HG02840 (cell line): ENCODE measurements around the gene FAAP100.

ENCODE experiments used
- ATAC-seq: cut with Tn5 transposase; IDR thresholded peaks from one replicate; pipeline ENCODE4 v1.9.1; 2021; ENCODE audit warnings: mild to moderate bottlenecking, moderate library complexity, moderate number of reproducible peaks; ENCODE audit not compliant: unreplicated experiment, low FRiP score

FAAP100 gene

GRCh38 chr17:81577278-81578000, 25.3 kb upstream of the FAAP100 start:
- no peak for ATAC-seq

GRCh38 chr17:81576621-81577277, 24.6 kb upstream of the FAAP100 start:
- ATAC-seq: no peak

GRCh38 chr17:81575836-81576235, 23.7 kb upstream of the FAAP100 start:
- no peak for ATAC-seq

DNA sequence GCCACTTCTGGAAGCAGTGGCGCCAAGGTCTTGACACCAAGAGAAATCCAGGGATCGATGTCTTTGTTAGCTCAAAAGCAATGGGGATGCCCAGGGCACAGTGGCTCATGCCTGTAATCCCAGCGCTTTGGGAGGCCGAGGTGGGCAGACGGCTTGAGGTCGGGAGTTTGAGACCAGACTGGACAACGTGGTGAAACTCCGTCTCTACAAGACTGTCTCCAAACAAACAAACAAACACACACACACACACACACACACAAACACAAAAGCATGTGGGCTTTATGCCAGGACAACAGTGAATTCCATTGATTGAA, 22.4 kb upstream of the FAAP100 start:
- ATAC-seq: no peak

- no peak for ATAC-seq
These were observed 21.9 kb upstream of the FAAP100 start for GRCh38 chr17:81573794-81574642.

DNA sequence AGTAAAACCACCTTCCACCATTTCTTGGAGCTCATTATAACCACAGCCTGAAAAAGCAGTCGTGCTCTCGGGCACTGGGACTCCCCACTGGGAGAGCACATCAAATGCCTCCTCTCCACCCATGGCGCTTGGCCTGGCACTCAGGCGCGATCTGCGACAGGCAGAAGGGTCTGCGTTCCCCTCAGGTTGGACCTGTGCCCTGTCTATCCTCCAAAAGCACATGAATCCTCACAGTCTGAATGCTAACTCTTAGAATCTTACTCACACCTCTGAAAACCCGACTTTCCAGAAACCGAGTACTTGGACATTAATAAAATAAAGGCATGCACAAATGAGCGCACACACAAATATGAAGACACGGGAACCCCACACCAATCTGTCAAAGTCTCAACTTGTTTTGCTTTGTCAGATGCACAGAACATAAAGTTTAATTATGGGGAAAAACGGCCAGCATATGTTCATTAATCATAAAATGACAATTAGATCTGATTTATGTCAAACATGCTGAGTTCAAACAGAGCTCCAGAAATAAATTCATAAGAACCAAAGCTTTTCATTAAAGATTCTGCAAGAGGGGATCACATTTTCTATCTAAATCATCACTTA, 20.5 kb upstream of the FAAP100 start:
- no peak for ATAC-seq

DNA sequence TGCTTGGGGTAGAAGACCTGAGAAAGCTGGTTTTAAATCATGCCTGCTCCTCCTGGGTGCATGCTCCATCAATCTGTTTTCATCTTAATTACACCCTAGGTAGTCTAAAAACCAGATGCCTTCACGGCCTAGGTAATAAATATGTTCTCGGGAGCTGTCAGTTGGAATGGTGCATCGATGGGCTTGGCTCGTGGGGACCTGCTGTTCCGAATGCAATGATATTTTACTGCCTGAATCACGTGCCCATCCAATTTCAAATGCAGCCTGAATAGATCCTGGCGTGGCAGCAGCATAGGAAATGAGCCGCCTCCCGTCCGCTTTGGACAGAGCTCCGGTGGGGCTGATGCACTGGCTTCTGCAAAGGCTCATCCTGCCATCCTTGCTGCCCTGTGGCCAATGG, 18.8 kb upstream of the FAAP100 start:
- no peak for ATAC-seq

DNA sequence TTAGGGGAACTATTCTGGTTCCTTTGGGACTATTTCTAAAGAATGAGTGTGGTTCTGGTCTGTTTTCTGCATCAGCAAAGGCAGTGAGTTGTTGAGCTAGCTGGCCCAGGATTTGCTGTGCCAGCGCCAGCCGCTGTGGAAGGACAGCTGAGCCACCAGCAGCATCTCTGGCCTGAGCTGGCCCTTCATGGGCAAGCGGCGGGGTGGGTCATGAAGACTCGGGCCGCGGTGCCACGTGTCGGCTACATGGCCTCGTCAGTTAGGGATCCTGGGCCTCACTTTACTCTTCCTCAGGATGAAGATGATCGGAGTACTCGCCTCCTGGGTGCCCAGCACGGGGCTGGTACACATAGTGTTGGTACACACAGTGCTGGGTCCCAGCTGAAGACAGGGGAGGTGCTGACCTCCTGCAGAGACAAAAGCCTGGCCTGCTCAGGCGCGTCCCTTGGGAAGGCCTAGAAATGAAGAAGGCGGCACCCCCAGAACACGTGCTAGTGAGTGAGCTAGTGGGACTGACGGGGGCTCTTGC, 17.9 kb upstream of the FAAP100 start:
- ATAC-seq: no peak

DNA sequence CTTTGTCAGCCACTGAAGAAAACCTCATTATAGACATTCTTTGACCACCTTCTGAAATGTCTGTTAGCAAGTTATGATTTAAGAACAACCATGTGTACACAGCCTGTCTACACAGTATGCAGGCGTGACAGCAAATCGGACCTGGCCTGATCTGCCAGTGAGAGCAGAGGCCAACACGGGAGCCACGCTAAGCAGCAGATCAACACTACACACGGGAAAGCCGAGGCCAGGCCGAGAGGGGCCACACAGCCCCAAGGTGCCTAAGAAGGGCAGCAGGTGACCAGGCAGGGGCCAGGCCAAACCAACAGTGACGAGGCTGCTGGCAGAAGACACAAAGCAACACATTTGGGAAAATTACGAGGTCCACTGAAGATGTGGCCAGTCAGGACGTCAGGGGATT, 16.3 kb upstream of the FAAP100 start:
- no peak for ATAC-seq

DNA sequence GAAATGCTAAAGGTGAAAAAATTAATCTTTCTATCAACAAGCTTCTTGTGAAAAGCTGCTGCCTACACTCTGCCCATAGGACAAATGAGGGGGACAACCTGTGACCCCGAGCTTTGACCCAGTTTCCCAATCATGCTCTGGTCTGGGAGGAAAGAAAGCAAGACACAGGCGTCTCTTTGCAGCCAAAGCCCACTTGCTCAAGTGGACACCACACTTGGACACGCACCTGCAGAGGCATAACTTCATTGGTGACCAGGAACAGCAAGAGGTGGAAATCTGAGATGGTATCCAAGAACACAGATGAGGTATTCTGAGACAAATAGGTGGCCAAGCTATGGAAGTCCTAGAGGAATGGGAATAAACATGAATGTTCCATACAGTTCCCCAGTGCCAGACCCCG, 15.0 kb upstream of the FAAP100 start:
- no peak for ATAC-seq

DNA sequence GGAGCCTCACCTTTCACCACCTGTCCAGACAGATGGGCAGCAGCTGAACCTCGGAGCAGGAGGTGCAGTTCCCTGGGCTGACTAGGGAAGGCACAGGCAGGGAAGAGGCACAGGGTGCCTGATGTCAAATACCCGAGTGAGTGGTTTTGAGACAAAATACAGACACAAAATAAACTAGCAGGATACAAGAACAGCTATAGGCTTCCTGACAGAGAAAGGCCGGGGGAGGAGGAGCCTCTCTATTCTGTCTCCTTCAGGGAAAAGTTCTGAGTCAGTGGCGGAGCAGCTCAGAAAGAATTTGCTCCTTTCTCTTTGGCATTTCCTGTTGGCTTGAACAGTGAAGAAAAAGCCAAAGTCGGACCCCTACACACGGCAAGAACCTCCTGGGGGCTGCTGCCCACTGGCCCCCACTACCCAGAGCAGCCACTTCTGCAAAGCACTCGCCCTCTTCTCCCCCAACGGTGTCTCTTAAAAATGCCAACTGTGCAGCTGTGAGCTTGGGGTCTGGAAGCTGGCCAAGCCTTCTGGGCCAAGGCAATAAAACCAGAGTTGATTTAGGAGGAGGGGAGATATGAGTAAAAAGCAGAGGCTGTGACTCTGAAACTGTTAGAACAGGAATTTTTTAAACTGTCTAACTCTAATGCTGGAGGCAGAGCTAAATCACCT, 14.4 kb upstream of the FAAP100 start:
- ATAC-seq: no peak

GRCh38 chr17:81565231-81565630, 13.1 kb upstream of the FAAP100 start:
- no peak for ATAC-seq

GRCh38 chr17:81564778-81565177, 12.6 kb upstream of the FAAP100 start:
- no peak for ATAC-seq

GRCh38 chr17:81563861-81564586, 11.9 kb upstream of the FAAP100 start:
- ATAC-seq: no peak

GRCh38 chr17:81561494-81561885, 9.3 kb upstream of the FAAP100 start:
- no peak for ATAC-seq

GRCh38 chr17:81558941-81559806, 7.0 kb upstream of the FAAP100 start:
- ATAC-seq: no peak

GRCh38 chr17:81558115-81558468, 5.9 kb upstream of the FAAP100 start:
- ATAC-seq: no peak

DNA sequence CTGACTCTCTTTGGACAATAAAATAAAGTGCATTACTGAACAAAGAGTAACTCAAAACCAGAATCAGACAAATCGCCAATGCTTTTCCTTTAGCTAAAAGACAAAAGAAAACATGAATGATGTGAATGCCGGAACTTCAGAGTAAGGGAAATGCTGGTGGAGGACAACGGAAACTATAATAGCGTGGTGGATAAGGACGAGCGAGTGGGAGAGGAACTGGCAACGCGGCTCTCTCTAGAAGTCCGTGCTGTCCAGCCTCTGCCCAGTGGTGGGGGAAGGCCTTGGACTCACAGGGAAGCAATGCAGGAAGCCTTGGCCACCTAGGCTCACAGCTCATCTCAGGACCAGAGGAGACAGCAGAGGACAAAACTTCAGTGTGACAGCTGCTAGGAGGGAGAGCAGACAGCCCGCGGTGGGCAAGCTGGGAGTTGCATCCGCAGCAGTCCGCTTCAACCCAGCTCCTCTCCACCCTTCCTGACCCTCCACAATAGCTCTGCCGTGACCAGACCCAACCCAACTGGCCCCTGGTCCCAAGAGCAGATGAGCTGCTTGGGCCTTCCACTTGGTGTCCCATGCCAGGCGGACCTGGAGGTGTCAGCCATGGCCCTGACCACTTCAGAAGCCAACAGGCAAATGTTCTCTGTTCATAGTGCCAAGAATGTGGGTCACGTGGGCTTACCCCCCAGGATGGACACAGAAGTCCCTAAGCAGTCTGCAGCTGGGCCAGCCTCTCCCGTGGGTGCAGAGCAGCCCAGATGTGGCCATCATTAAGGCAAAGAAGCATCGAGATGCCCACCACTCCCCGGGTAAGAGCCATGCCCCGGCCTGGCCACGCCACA, 5.3 kb upstream of the FAAP100 start:
- ATAC-seq: no peak
